ENCODE data around the gene ZMIZ1. TPM values are rescaled to one million over a fixed set of nuclear protein-coding genes. Genes with fewer than 3 reads are reported as not detected.
A peak's percentile ranks its signal among the peaks of the same experiment; 100 is the strongest.

ZMIZ1 gene
- polyA plus RNA-seq, 2 of the 4 experiments (the other 2 are of a cell fraction), result 8.1 to 30.3 TPM

DNA sequence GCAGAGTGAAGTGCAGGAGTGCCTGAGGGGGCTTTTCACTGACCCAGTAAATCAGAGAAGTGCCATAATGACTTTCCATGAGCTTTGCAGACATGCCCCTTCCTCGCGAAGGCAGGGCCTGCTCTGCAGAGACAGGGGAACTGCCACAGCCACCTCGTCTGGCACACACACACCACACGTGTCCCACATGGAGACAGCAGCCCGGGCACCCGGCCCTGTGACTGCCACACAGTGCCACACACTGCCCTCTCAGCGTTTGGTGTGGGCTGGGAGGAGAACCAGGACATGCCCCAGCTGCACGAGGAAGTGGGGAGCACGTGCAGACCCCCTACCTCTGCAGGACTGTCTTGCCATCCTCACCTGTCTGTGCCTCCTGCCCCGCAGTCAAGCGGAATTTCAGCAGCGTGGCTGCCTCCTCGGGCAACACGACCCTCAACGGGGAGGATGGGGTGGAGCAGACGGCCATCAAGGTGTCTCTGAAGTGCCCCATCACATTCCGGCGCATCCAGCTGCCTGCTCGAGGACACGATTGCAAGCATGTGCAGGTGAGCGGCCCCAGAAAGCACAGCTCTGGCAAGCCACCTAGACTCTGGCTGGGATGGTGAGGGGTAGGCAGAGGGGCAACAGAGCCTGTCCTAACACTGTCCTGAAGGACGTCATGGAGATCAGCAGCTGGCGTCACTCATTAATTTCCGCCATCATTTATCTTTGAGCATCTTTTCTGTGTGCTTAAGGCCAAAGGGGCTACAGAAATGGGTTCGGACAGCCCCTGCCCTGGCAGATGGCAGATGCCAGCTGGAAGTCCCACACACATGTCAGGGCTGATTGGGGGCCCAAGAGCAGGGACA lies 235.1 kb downstream of the ZMIZ1 start:
- DNase-seq (ENCODE audit: low read depth in 1 of 2, low spot score in 1 of 2) (no peak), ATAC-seq (no peak), FAIRE-seq (no peak)
- H3K9me3 ChIP-seq, result no peaks in the 10 kb centered on the region
- ChIA-PET POLR2A (no interaction called here), CTCF (interaction anchor here (1.0 kb wide), 1 partner anchor 11 kb away, joined by 4 read pairs; no protein-coding TSS in a partner anchor)
- H3K4me1 ChIP-seq, result peaks cover 16% of the 10 kb centered on the region
- no peak for TF ChIP-seq ZC3H11A (IDR thresholded peaks at IDR 0.05)
- no peak overlapping the region for H3K27ac ChIP-seq
- H3K4me2 ChIP-seq, result no peak overlapping the region
- H3K4me3 ChIP-seq, result no peak overlapping the region
- WGBS (ENCODE audit: missing lambda C conversion rate), result 99% methylated on average over 20 of the region's 25 CpGs

GRCh38 chr10:79304479-79305087 lies 235.8 kb downstream of the ZMIZ1 start:
- H3K9me3 ChIP-seq, result no peaks in the 10 kb centered on the region
- TF ChIP-seq ESRRA (IDR thresholded peaks at IDR 0.05; ENCODE audit: borderline replicate concordance, low read length) (no peak), CBX8 (IDR thresholded peaks at IDR 0.05) (no peak), REST (IDR thresholded peaks at IDR 0.05) (no peak), ZC3H11A (IDR thresholded peaks at IDR 0.05) (no peak), FOSB (CRISPR knock-in tag; IDR thresholded peaks at IDR 0.05) (no peak)
- TF ChIP-seq, protein P1, sequence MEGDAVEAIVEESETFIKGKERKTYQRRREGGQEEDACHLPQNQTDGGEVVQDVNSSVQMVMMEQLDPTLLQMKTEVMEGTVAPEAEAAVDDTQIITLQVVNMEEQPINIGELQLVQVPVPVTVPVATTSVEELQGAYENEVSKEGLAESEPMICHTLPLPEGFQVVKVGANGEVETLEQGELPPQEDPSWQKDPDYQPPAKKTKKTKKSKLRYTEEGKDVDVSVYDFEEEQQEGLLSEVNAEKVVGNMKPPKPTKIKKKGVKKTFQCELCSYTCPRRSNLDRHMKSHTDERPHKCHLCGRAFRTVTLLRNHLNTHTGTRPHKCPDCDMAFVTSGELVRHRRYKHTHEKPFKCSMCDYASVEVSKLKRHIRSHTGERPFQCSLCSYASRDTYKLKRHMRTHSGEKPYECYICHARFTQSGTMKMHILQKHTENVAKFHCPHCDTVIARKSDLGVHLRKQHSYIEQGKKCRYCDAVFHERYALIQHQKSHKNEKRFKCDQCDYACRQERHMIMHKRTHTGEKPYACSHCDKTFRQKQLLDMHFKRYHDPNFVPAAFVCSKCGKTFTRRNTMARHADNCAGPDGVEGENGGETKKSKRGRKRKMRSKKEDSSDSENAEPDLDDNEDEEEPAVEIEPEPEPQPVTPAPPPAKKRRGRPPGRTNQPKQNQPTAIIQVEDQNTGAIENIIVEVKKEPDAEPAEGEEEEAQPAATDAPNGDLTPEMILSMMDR (IDR thresholded peaks at IDR 0.05), result no peak
- H3K4me2 ChIP-seq, result no peak overlapping the region
- ChIA-PET CTCF (interaction anchor here (0.7 to 1.0 kb wide), 2 partner anchors 10 to 25 kb away, joined by 3 to 4 read pairs; no protein-coding TSS in a partner anchor), POLR2A (no interaction called here)
- ATAC-seq, result no peak
- DNase-seq (ENCODE audit: low read depth in 1 of 2, low spot score in 1 of 2), result no peak
- WGBS (ENCODE audit: missing lambda C conversion rate), result 56% methylated on average over 6 of the region's 6 CpGs
- H3K27ac ChIP-seq, result 0 out of 6 replicates have a peak overlapping the region, but pooled peaks of 1 of the 2 experiments have one; percentile 11
- H3K4me1 ChIP-seq, result peaks cover 8% of the 10 kb centered on the region
- no peak overlapping the region for H3K4me3 ChIP-seq
- no peak for FAIRE-seq

DNA sequence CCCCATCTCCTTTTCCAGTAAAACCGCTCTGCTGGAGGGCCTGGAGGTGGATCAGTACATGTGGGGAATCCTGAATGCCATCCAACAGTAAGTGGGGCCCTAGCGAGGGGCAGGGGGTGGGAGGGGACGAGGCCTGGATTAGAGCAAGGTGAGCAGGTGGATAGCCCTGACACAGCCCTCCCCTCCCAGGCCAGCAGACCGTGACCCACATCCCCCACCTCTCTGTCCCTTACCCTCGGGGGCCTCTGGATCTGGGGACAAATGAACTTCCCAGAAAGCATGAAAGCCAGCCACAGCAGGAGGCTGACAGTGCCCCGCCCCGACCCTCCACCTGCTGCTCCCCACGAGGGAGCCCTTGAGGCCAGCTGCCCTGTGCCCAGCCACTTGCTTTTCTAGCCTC lies 236.7 kb downstream of the ZMIZ1 start:
- CTCF ChIA-PET, result no interaction called here
- FAIRE-seq (no peak), ATAC-seq (no peak), DNase-seq (ENCODE audit: low read depth in 1 of 2, low spot score in 1 of 2) (no peak)
- TF ChIP-seq RFX5 (IDR thresholded peaks at IDR 0.05) (no peak), CHD2 (IDR thresholded peaks at IDR 0.05; ENCODE audit: low read length, partially characterized antibody) (no peak), RNF2 (IDR thresholded peaks at IDR 0.05; ENCODE audit: borderline replicate concordance, low read depth) (no peak), GATA3 (IDR thresholded peaks at IDR 0.05; ENCODE audit: borderline replicate concordance) (no peak), JUN (IDR thresholded peaks at IDR 0.05) (no peak), RARB (CRISPR knock-in tag; IDR thresholded peaks at IDR 0.05) (no peak)
- H3K4me3 ChIP-seq, result no peak overlapping the region
- POLR2A ChIA-PET, result no interaction called here
- H3K4me1 ChIP-seq, result no peaks in the 10 kb centered on the region
- H3K4me2 ChIP-seq, result no peak overlapping the region
- H3K9me3 ChIP-seq, result no peaks in the 10 kb centered on the region
- H3K27ac ChIP-seq, result no peak overlapping the region
- 92% methylated on average over 6 of the region's 8 CpGs for WGBS (ENCODE audit: missing lambda C conversion rate)

DNA sequence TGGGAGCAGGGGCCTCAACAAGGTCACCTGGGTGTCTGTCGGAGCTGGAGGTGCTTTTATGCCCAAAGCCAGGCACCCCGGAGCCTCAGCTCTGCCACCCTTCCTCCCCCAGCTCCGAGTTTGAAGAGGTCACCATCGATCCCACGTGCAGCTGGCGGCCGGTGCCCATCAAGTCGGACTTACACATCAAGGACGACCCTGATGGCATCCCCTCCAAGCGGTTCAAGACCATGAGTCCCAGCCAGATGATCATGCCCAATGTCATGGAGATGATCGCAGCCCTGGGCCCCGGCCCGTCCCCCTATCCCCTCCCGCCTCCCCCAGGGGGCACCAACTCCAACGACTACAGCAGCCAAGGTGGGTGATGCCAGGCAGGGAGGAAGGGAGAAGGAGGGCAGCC lies 237.2 kb downstream of the ZMIZ1 start:
- no peak for FAIRE-seq
- POLR2A ChIA-PET, result no interaction called here
- 82% methylated on average over 9 of the region's 15 CpGs for WGBS (ENCODE audit: missing lambda C conversion rate)
- CTCF ChIA-PET, result no interaction called here
- no peak for ATAC-seq
- Histone ChIP-seq H3K4me1 (no peaks in the 10 kb centered on the region), H3K27ac (no peak overlapping the region), H3K9me3 (no peaks in the 10 kb centered on the region), H3K4me3 (no peak overlapping the region), H3K4me2 (no peak overlapping the region)
- DNase-seq (ENCODE audit: low read depth in 1 of 2, low spot score in 1 of 2), result no peak
- no peak for TF ChIP-seq E2F6 (IDR thresholded peaks at IDR 0.05; ENCODE audit: borderline replicate concordance, low read depth)
- TF ChIP-seq REST (IDR thresholded peaks at IDR 0.05), result no peak
- no peak for TF ChIP-seq FOSB (CRISPR knock-in tag; IDR thresholded peaks at IDR 0.05)
- no peak for TF ChIP-seq JUN (IDR thresholded peaks at IDR 0.05)
- no peak for TF ChIP-seq CEBPB (IDR thresholded peaks at IDR 0.05)
- no peak for TF ChIP-seq ESRRA (IDR thresholded peaks at IDR 0.05; ENCODE audit: borderline replicate concordance, low read length)
- no peak for TF ChIP-seq TP53 (CRISPR knock-in tag; IDR thresholded peaks at IDR 0.05)
- no peak for TF ChIP-seq CBX2 (IDR thresholded peaks at IDR 0.05; ENCODE audit: borderline replicate concordance, low read depth)
- no peak for TF ChIP-seq EHMT2 (IDR thresholded peaks at IDR 0.05; ENCODE audit: low read depth)
